GM12874 (cell line): ENCODE results near the gene VPS13D.

Experiments
- TF ChIP-seq, protein P1 (sequence below): IDR thresholded peaks from 2 replicates; pipeline ENCODE4 v1.5.1; 2011; ENCODE audit warnings: low read depth, mild to moderate bottlenecking, control low read depth, low read length, moderate library complexity; ENCODE audit not compliant: insufficient read depth

The VPS13D gene

GRCh38 chr1:12369258-12369657, 139.4 kb downstream of the VPS13D start:
- TF ChIP-seq, protein P1, sequence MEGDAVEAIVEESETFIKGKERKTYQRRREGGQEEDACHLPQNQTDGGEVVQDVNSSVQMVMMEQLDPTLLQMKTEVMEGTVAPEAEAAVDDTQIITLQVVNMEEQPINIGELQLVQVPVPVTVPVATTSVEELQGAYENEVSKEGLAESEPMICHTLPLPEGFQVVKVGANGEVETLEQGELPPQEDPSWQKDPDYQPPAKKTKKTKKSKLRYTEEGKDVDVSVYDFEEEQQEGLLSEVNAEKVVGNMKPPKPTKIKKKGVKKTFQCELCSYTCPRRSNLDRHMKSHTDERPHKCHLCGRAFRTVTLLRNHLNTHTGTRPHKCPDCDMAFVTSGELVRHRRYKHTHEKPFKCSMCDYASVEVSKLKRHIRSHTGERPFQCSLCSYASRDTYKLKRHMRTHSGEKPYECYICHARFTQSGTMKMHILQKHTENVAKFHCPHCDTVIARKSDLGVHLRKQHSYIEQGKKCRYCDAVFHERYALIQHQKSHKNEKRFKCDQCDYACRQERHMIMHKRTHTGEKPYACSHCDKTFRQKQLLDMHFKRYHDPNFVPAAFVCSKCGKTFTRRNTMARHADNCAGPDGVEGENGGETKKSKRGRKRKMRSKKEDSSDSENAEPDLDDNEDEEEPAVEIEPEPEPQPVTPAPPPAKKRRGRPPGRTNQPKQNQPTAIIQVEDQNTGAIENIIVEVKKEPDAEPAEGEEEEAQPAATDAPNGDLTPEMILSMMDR, result no peak

DNA sequence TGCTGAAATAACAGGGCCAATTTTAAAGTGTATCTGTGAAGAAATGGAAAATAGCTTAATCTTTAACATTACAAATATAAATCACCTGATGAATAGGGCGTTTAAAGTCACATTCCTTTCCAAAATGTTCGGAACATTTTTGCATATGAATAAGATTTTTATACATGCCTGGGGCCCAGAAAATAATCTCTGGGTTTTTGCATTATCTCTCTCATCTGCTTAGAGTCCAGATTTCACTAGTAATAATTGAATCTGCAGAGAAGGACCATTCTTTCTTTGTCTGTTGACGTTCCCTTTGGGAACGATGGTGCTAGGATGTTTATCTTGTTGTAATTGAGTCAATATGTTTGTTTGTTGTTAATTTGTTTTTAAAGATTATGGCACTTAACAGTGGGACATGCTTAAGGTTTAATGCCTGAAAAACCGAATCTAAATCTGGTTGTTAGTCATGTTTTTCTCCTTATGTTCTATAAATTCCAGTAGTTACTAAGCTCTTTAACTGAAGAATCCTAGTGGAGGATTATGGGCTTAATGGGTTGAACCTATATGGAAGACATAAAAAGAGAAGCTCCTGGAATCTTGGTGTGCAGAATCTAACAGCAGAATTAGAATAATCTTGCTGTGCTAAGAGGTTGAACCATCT, 140.6 kb downstream of the VPS13D start:
- TF ChIP-seq, protein P1, result no peak

GRCh38 chr1:12371053-12371452, 141.2 kb downstream of the VPS13D start:
- TF ChIP-seq, protein P1, result no peak

GRCh38 chr1:12372180-12372579, 142.3 kb downstream of the VPS13D start:
- TF ChIP-seq, protein P1, result no peak

DNA sequence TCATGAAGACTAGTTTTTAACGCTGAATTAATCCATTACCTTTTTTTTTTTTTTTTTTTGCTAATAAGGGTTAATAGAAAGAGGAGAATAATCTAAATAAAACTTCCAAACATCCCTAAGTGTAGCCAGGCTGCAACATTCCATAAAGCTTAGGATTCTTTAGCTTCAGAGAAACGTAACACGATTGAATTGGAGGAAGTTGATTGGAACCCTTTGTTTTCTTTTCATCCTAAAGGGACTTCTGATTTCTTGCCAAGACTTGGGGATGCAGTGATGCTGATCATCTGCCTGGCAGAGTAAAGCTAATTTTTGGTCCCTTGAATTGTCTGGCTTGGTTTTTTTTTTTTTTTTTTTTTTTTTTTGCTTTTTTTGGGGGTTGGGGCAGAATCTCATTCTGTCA, 142.9 kb downstream of the VPS13D start:
- TF ChIP-seq, protein P1, result no peak

DNA sequence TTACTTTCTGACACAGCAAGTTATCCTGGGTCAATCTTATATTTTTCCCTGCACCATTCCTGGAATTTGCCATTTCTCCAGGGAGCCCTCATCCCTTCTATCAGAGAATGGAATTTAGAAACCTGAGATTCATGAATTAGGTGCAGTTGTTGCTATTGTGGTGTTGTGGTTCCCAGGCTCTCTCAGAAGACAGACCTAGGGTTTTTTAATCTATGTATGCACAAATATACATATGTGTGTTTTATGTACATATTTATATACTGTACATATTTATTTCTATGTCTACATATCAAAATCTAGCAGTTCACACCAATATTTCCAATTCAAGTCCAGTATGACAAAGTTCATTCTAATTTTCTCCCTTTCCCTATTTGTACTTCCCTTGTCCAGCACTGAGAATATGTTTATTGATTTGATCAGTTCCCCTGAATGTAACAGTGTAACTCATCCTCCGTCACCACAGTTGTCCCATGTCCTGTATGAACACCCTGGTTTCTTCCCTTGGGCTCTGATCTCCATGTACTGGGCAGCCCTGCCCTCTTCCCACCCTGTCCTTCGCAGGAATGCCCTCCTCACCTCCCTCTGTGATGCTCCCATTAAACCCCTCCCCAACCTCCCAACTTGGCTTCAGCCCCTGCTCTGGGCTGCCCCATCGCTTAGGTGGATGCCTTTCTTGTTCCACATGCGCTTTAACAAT, 145.5 kb downstream of the VPS13D start:
- TF ChIP-seq, protein P1, result no peak

DNA sequence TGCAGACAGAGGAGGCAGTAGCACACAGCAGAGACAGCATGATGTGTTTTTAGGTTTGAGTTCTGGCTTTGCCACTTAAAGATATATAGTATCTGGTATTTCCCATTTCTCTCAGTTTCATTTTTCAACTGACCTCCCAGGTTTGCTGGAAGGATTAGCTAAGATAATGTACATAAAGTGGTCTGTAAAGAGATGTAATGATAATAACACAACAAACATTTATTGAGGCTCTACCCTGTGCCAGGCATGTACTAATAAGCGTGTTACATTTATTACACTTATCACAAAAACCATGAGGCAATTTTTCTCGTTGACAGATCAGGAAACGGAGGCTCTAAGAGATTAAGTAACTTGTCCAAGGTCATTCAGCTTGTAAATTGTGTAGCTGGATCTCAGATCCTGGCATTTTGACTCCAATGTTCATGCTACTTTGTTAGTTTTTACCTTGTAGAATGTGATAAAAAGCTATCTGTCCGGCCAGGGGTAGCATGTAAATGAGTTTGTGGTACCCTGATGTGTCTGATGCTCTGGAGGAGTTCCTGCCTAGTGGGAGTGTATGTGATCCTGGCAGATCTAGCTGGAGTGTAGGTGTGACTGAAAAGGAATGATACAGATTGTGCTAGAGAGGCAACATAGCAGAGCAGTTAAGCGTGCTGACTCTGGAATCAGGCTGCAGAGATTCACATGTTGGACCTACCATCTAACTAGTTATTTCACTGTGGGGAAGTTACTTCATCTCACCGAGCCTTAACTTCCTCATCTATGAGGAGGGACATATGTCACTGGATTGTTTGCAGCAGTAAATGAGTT, 146.6 kb downstream of the VPS13D start:
- TF ChIP-seq, protein P1, result no peak
